ENCODE measurements around the gene IL1RAPL2. TPM values are rescaled to one million over a fixed set of nuclear protein-coding genes. Genes with fewer than 3 reads are reported as not detected.

Gene IL1RAPL2
- total and polyA plus RNA-seq, 2 of the 4 experiments (the other 2 are of a cell fraction) = 0.03 TPM; not detected in 1

GRCh38 chrX:104795804-104796203, 229.8 kb downstream of the IL1RAPL2 start:
- Histone ChIP-seq H3K9ac (ENCODE audit: low read depth, low read length) (no peak overlapping the region), H2AK5ac (ENCODE audit: low read depth, low read length) (no peak overlapping the region), H2BK15ac (ENCODE audit: low read depth, low read length) (no peak overlapping the region), H4K91ac (ENCODE audit: insufficient read depth, low read depth, low read length) (no peak overlapping the region), H3K4me1 (ENCODE audit: control insufficient read depth, insufficient read depth, low read length) (no peaks in the 10 kb centered on the region), H3K27me3 (ENCODE audit: control insufficient read depth, insufficient read depth, low read length) (peaks cover 2% of the 10 kb centered on the region), H2AK9ac (replicated peaks; ENCODE audit: low read depth, low read length, poor library complexity) (no peak overlapping the region), H4K8ac (ENCODE audit: low read depth in 2 of 2, low read length in 2 of 2) (no peak overlapping the region), H2BK120ac (ENCODE audit: low read depth, low read length) (no peak overlapping the region), H3K9me1 (ENCODE audit: insufficient read depth, low read length) (no peaks in the 10 kb centered on the region), H3K27ac (ENCODE audit: insufficient read depth, low read length) (no peak overlapping the region), H3K36me3 (ENCODE audit: control insufficient read depth, insufficient read depth, low read length) (no peaks in the 10 kb centered on the region), H4K5ac (ENCODE audit: low read depth, low read length) (no peak overlapping the region), H2BK20ac (ENCODE audit: low read depth, low read length) (no peak overlapping the region), H4K20me1 (ENCODE audit: insufficient read depth, low read length) (no peaks in the 10 kb centered on the region), H3K4me3 (ENCODE audit: insufficient read depth, low read depth, low read length) (no peak overlapping the region), H3K9me3 (ENCODE audit: control insufficient read depth, insufficient read depth, low read length) (no peaks in the 10 kb centered on the region), H3K18ac (ENCODE audit: low read depth, low read length) (no peak overlapping the region), H3K56ac (ENCODE audit: extremely low read depth, insufficient read depth, low read length) (no peak overlapping the region), H3K23ac (ENCODE audit: low read depth, low read length) (no peak overlapping the region), H2BK5ac (ENCODE audit: low read depth, low read length, poor library complexity, severe bottlenecking) (no peak overlapping the region), H3K14ac (replicated peaks; ENCODE audit: low read depth, low read length) (no peak overlapping the region), H3K79me1 (ENCODE audit: low read depth in 1 of 2, low read length in 2 of 2) (no peaks in the 10 kb centered on the region), H3K4ac (ENCODE audit: low read depth, low read length) (no peak overlapping the region), H2AFZ (replicated peaks; ENCODE audit: low read length, poor library complexity) (no peak overlapping the region), H3K4me2 (ENCODE audit: low read depth, low read length) (no peak overlapping the region)
- TF ChIP-seq MAZ (IDR thresholded peaks at IDR 0.05; ENCODE audit: borderline replicate concordance, low read depth, low read length) = no peak
- TF ChIP-seq USF2 (IDR thresholded peaks at IDR 0.05; ENCODE audit: low read depth, low read length) = no peak
- no peak for TF ChIP-seq MXI1 (IDR thresholded peaks at IDR 0.05; ENCODE audit: borderline replicate concordance, low read depth, low read length)
- TF ChIP-seq SMC3 (IDR thresholded peaks at IDR 0.05; ENCODE audit: low read depth, low read length) = no peak
- no peak for TF ChIP-seq RAD21 (IDR thresholded peaks at IDR 0.05; ENCODE audit: low read length)
- TF ChIP-seq NFE2L2 (IDR thresholded peaks at IDR 0.05; ENCODE audit: low read depth, low read length) = no peak
- dilution Hi-C loops (cut with HindIII; ENCODE audit: low sequenced_read_pairs, unreplicated experiment) = no loop called here
- DNase-seq (no peak), ATAC-seq (ENCODE audit: low read depth) (no peak)
- in situ Hi-C loops (cut with MboI; ENCODE audit: low sequenced_read_pairs) = no loop called here
- no CpG with 5 or more reads among the region's 1 CpG for WGBS, 2 experiments (ENCODE audit: extremely low coverage in 2 of 2, insufficient read length in 1 of 2)
- POLR2A ChIA-PET (ENCODE audit: unreplicated experiment) = no interaction called here
- intact Hi-C loops (cut with micrococcal nuclease) = no loop called here
- BruUV-seq (replicated peaks) = no TSS peak
- CTCF ChIA-PET = no interaction called here
